ENCODE measurements around the gene COL4A4.

COL4A4 gene

GRCh38 chr2:227160164-227160563, 3.8 kb downstream of the COL4A4 start:
- DNase-seq = no peak

GRCh38 chr2:227154986-227155774, 8.8 kb downstream of the COL4A4 start:
- no peak for DNase-seq

- DNase-seq = no peak
Observed at GRCh38 chr2:227153758-227154486, 10.1 kb downstream of the COL4A4 start.

- no peak for DNase-seq
Observed at GRCh38 chr2:227153307-227153706, 10.7 kb downstream of the COL4A4 start.

- DNase-seq = no peak
Observed at GRCh38 chr2:227152093-227152766, 11.8 kb downstream of the COL4A4 start.

GRCh38 chr2:227150222-227150936, 13.6 kb downstream of the COL4A4 start:
- no peak for DNase-seq

- DNase-seq = no peak
Observed at GRCh38 chr2:227148106-227148505, 15.9 kb downstream of the COL4A4 start.

- DNase-seq = no peak
Observed at GRCh38 chr2:227147023-227147422, 17.0 kb downstream of the COL4A4 start.

DNA sequence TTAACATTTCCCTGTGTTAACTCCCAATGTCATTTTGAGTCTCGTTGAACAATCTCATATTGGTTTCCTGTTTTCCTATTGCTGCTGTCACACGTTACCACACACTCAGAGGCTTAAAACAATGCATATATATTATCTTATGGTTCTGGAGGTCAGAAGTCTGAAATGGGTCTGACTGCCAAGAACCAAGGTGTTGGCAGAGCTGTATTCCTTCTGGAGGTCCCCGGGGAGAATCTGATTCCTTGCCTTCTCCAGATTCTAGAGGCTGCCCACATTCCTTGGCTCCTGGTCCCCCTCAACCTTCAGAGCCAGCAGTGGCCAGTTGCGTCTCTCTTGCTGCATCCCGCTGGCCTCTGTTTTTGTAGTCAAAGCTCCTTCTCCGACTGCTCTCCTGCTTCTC, 17.5 kb downstream of the COL4A4 start:
- DNase-seq = no peak

- no peak for DNase-seq
Observed at GRCh38 chr2:227143895-227144294, 20.1 kb downstream of the COL4A4 start.

- no peak for DNase-seq
Observed at GRCh38 chr2:227141301-227141700, 22.7 kb downstream of the COL4A4 start.

GRCh38 chr2:227134591-227134990, 29.4 kb downstream of the COL4A4 start:
- DNase-seq = no peak

GRCh38 chr2:227132986-227133385, 31.0 kb downstream of the COL4A4 start:
- no peak for DNase-seq

- DNase-seq = no peak
Observed at GRCh38 chr2:227130636-227131035, 33.4 kb downstream of the COL4A4 start.

GRCh38 chr2:227127201-227127600, 36.8 kb downstream of the COL4A4 start:
- no peak for DNase-seq

DNA sequence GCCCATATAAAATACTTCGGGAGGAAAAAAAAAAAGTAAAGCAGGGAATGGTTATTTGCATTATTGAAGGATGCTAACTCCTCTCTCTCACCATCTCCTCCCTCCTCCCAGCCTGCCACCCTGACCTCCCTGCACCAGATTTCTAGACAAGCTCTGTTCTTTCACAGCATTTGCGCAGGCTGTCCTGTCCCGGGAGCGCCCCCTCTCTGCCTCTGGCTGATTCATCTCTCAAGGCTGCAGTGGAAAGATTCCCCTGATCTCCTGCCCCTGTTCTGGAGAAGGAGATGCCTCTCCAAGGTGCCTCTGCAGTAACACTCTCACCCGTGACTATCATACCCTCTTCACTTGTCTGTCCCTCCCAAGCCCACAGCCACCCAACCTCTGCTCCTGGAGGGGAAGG, 38.5 kb downstream of the COL4A4 start:
- DNase-seq = no peak

DNA sequence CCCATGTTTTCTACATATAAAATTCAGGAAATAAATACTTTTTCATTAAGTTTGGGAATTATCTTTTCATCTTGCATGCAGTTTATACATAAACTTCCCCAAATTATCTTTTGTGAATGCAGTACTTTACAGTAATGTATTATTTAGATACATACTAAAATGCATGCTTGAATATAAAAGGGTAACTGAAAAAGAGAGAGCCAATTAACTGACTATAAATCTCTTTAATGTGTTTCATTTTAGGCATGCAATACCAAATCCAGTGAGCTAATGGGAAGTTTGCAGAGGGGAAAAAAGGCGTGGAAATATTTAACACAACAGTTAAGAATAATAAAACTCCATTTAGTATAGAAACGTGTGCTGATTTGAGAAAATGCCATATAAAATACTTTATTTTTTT, 39.2 kb downstream of the COL4A4 start:
- no peak for DNase-seq

- no peak for DNase-seq
Observed at GRCh38 chr2:227123697-227124096, 40.3 kb downstream of the COL4A4 start.

- DNase-seq = no peak
Observed at GRCh38 chr2:227118353-227118752, 45.7 kb downstream of the COL4A4 start.

DNA sequence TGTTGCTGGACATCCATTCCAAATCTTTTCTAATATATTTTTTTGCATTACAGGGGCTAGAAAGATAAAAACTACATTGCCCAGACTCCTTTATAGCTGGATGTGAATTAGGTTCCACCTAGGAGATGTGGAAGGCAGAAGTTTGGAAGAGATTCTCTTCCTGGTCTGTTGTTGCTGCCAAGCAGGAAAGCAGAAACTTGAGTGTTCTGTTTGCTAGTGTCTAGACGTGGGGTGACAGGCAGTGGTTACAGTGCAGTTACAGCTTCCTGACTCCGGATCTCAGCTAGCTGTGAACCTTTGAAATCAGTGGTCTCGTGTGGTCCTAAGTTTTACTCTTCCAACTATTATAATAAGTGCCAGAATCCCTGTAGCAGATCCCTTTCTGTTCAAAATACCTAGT, 46.2 kb downstream of the COL4A4 start:
- no peak for DNase-seq

DNA sequence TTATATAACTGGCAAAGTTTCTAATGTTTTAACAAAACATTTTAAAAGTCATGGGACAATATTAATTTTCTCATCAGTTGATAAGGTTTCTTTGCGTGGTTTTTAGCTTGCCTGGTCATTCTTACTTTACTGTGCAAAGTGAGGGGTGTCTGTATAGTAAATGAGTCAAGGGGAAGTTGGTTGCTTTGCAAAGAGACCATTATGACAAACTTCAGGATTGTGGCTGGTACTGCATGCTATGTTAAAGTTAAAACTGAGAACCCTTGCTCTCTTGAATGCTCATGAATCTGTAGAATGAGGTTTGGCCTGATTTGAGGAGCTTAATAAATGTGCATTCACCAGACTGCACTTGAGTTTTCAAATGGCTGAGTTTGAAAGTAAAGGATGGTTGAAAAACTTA, 47.0 kb downstream of the COL4A4 start:
- no peak for DNase-seq

- no peak for DNase-seq
Observed at GRCh38 chr2:227115761-227116160, 48.2 kb downstream of the COL4A4 start.

All from cerebellar nuclear complex (tissue), 1 donor.